Colonic mucosa (tissue), 4 donors: ENCODE data around the gene ACOX3. TPM values are rescaled to one million over a fixed set of nuclear protein-coding genes. Genes with fewer than 3 reads are reported as not detected.

Experiments
- DNase-seq: peaks from one replicate; pipeline ENCODE4 v3.0.0-alpha.2; 2020
- H3K27ac ChIP-seq: fragments of 200-600 bp; one replicate; pipeline ENCODE4 v1.8.0; 2021
- H3K27me3 ChIP-seq: fragments of 200-600 bp; one replicate; pipeline ENCODE4 v1.8.0; 2021
- H3K36me3 ChIP-seq: fragments of 200-600 bp; one replicate; pipeline ENCODE4 v1.8.0; 2021
- H3K4me1 ChIP-seq: fragments of 200-600 bp; one replicate; pipeline ENCODE4 v1.8.0; 2021; ENCODE audit warnings: mild to moderate bottlenecking
- H3K4me3 ChIP-seq: fragments of 200-600 bp; one replicate; pipeline ENCODE4 v1.8.0; 2021
- H3K9ac ChIP-seq, 2 donors: one replicate each; pipeline ENCODE4 v1.7.0; 2013; ENCODE audit warnings: control low read depth in 2 of 2, low read depth in 2 of 2, low read length in 2 of 2
- H3K9me3 ChIP-seq: fragments of 200-600 bp; one replicate; pipeline ENCODE4 v1.8.0; 2021
- intact Hi-C: fragments of 100-400 bp; cut with DNase I; formaldehyde crosslinking; loops from one replicate; pipeline ENCODE4 v1.14.1; 2022
- total RNA-seq, 2 donors: library from RNA; stranded (reverse); fragmentation: NEBNext Ultra II Directional in 1 of 2; extraction: Animal tissue kit (Norgen Biotek cat#: 25700) in 1 of 2; gene quantifications; one replicate each; pipeline ENCODE4 v1.2.1, GENCODE V29; 2021
- TF ChIP-seq, protein P1 (sequence below): fragments of 200-600 bp; IDR thresholded peaks from one replicate; pipeline ENCODE4 v1.8.0; 2022; ENCODE audit warnings: antibody characterized with exemption, mild to moderate bottlenecking
- donor health status: healthy.
- donor health status: DM: no; HTN: no; CAD: no.
- donor health status: DM: no; HTN: no; CAD: no.

ACOX3 gene
- total RNA-seq, 2 donors from 2014 or later: 19.9 to 26.1 TPM

DNA sequence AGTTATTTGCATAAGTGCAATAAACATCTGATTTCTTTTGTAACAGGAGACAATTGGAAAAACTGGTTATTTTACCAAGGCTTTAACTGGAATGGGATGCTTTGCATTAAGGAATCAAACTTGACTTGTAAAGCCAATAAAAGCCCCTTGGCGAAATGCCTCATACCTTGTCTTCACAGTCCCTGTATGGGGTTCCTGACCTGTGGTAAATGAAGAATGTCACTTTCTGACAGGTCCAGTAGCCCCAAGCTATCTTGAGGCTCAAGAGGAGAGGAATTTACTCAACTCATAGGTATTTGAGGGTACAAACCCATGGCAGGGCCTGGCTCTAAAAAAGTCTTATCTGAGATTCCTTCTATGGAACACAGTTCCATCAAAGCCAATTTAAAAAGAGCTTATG, 78.0 kb downstream of the ACOX3 start:
- H3K9me3 ChIP-seq: no peaks in the 10 kb centered on the region
- no peak overlapping the region for H3K9ac ChIP-seq
- H3K4me1 ChIP-seq: no peaks in the 10 kb centered on the region
- TF ChIP-seq, protein P1, sequence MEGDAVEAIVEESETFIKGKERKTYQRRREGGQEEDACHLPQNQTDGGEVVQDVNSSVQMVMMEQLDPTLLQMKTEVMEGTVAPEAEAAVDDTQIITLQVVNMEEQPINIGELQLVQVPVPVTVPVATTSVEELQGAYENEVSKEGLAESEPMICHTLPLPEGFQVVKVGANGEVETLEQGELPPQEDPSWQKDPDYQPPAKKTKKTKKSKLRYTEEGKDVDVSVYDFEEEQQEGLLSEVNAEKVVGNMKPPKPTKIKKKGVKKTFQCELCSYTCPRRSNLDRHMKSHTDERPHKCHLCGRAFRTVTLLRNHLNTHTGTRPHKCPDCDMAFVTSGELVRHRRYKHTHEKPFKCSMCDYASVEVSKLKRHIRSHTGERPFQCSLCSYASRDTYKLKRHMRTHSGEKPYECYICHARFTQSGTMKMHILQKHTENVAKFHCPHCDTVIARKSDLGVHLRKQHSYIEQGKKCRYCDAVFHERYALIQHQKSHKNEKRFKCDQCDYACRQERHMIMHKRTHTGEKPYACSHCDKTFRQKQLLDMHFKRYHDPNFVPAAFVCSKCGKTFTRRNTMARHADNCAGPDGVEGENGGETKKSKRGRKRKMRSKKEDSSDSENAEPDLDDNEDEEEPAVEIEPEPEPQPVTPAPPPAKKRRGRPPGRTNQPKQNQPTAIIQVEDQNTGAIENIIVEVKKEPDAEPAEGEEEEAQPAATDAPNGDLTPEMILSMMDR: no peak
- H3K36me3 ChIP-seq: no peaks in the 10 kb centered on the region
- no peaks in the 10 kb centered on the region for H3K27me3 ChIP-seq
- no peak overlapping the region for H3K27ac ChIP-seq
- DNase-seq: no peak
- intact Hi-C loops: no loop called here
- H3K4me3 ChIP-seq: no peak overlapping the region

DNA sequence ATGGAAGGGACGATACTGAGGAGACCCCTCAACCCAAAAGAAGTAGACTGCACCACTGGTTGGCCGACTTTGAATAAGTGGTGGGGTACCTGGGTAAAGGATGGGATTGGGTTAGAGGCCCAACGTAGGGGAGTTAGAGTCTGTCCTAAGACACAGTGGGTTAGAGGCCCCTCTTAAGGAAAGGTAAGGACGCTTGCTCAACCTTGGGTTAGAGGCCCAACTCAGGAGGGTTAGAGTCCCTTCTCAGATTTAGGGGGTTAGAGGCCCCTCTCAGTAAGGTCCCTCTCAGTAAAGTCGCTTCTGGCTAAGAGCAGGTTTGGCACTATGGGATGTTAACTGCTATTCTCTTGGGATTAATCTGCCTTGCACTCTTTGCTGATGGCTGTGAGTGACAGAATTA, 81.3 kb downstream of the ACOX3 start:
- intact Hi-C loops: no loop called here

DNA sequence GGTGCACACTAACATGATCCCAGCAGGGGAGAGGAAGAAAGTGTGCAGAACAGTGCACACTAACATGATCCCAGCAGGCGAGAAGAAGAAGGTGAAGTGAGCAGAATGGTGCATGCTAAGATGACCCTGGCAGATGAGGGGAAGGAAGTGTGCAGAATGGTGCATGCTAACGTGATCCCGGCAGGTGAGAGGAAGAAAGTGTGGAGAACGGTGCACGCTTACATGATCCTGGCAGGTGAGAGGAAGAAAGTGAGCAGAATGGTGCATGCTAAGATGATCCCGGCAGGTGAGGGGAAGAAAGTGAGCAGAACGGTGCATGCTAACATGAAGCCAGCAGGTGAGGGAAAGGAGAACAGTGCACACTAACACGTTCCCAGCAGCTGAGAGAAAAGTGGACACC, 83.7 kb downstream of the ACOX3 start:
- Histone ChIP-seq H3K9me3 (no peaks in the 10 kb centered on the region), H3K9ac (no peak overlapping the region), H3K4me1 (no peaks in the 10 kb centered on the region), H3K4me3 (no peak overlapping the region), H3K27me3 (no peaks in the 10 kb centered on the region), H3K36me3 (no peaks in the 10 kb centered on the region), H3K27ac (no peak overlapping the region)
- no peak for DNase-seq
- intact Hi-C loops: no loop called here
- TF ChIP-seq, protein P1: no peak

More for the DNA sequence above, 81.3 kb downstream of the ACOX3 start:
- no peak for DNase-seq
- H3K9ac ChIP-seq: no peak overlapping the region
- H3K36me3 ChIP-seq: no peaks in the 10 kb centered on the region
- H3K4me1 ChIP-seq: no peaks in the 10 kb centered on the region
- TF ChIP-seq, protein P1: no peak
- no peaks in the 10 kb centered on the region for H3K9me3 ChIP-seq
- H3K4me3 ChIP-seq: no peak overlapping the region
- no peak overlapping the region for H3K27ac ChIP-seq
- no peaks in the 10 kb centered on the region for H3K27me3 ChIP-seq

DNA sequence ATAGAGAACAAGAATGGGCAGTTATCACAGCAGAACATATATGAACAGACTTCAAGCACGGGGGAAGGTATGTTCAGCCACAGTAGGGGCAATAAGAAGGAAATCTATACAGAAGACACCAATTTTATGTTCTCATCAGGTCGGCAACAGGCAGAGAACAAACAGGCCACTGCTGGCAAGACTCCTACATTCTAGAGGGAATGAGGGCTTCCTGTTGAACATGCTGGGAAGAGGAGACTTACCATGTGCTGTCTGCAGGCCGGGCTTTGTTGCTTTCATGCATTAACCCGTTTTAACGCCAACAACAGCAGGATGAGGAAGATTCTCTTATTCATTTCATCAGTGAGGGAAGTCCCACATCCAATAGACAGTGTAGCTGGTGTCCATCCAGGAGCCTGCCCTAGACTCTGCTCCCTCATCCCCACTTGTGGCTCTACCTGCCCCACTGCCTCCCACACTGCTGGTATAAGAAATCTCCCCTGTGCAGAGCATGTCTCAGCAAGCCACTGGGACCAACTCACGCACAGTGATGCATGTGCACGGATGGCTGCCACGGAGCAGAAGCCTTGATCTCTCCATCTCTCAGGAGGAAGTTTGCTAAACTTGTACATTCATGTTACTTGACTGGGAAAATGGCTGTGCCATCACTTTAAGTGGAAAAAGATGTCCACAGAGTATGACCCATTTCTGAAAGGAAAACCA, 84.5 kb downstream of the ACOX3 start:
- Histone ChIP-seq H3K9me3 (no peaks in the 10 kb centered on the region), H3K27ac (no peak overlapping the region), H3K27me3 (no peaks in the 10 kb centered on the region), H3K9ac (no peak overlapping the region), H3K4me1 (no peaks in the 10 kb centered on the region), H3K36me3 (no peaks in the 10 kb centered on the region), H3K4me3 (no peak overlapping the region)
- no peak for DNase-seq
- intact Hi-C loops: no loop called here
- TF ChIP-seq, protein P1: no peak

DNA sequence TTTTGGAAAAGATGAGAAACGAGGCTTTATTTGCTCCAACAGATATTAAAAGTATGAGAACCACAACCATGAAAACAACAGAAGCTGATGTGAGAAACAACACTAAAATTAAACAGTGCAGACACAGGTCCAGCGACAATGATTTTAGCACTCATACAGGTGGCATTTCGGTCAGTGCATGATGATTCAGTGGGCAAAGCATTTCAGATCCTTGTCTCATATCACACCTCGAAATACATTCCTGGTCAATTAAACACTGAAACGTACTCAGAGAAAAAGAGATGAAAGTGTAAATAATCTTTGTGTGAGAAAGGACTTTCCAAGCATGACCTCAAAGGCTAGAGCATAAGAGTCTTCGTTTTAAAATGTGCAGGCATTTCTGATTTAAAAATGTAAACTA, 85.2 kb downstream of the ACOX3 start:
- Histone ChIP-seq H3K9ac (no peak overlapping the region), H3K27ac (no peak overlapping the region), H3K27me3 (no peaks in the 10 kb centered on the region), H3K9me3 (no peaks in the 10 kb centered on the region), H3K36me3 (no peaks in the 10 kb centered on the region), H3K4me3 (no peak overlapping the region), H3K4me1 (no peaks in the 10 kb centered on the region)
- intact Hi-C loops: no loop called here
- TF ChIP-seq, protein P1: no peak
- DNase-seq: no peak
